Measurements from ENCODE around the gene MCUB. TPM values are rescaled to one million over a fixed set of nuclear protein-coding genes. Genes with fewer than 3 reads are reported as not detected.
"Not testable (repeated sequence)": the region's sequence is repeated elsewhere in the genome, so short reads cannot be mapped to it uniquely, and the experiment has no call there.

MCUB gene
- 10.7 TPM for polyA plus RNA-seq (ENCODE audit: insufficient read length)
- long read RNA-seq, donor 1, transcript MCUB-201 (8 exons, 2,278 nt), result major isoform, 8 of 9 reads
- long read RNA-seq, donor 1, partial matches to known transcripts, result 0 of 9 reads
- long read RNA-seq, donor 1, other reads (novel, unspliced or antisense), result 0 of 9 reads
- long read RNA-seq, donor 2, transcript MCUB-201 (8 exons, 2,278 nt), result major isoform, 5 of 5 reads
- long read RNA-seq, donor 2, partial matches to known transcripts, result 0 of 5 reads
- long read RNA-seq, donor 2, other reads (novel, unspliced or antisense), result 0 of 5 reads
- long read RNA-seq, donor 3, transcript MCUB-201 (8 exons, 2,278 nt), result major isoform, 5 of 6 reads
- long read RNA-seq, donor 3, partial matches to known transcripts, result 0 of 6 reads
- long read RNA-seq, donor 3, other reads (novel, unspliced or antisense), result 0 of 6 reads
- long read RNA-seq, donor 4, partial matches to known transcripts, result 0 of 1 reads
- long read RNA-seq, donor 4, other reads (novel, unspliced or antisense), result 0 of 1 reads
- long read RNA-seq, donor 5, transcript MCUB-201 (8 exons, 2,278 nt), result major isoform, 10 of 129 reads
- long read RNA-seq, donor 5, partial matches to known transcripts, result 24 of 129 reads
- long read RNA-seq, donor 5, other reads (novel, unspliced or antisense), result 94 of 129 reads
- long read RNA-seq, donor 6, transcript MCUB-201 (8 exons, 2,278 nt), result major isoform, 7 of 8 reads
- long read RNA-seq, donor 6, partial matches to known transcripts, result 0 of 8 reads
- long read RNA-seq, donor 6, other reads (novel, unspliced or antisense), result 0 of 8 reads
- long read RNA-seq, donor 7, transcript MCUB-201 (8 exons, 2,278 nt), result major isoform, 6 of 136 reads
- long read RNA-seq, donor 7, partial matches to known transcripts, result 43 of 136 reads
- long read RNA-seq, donor 7, other reads (novel, unspliced or antisense), result 87 of 136 reads
- long read RNA-seq, donor 8, partial matches to known transcripts, result 0 of 3 reads
- long read RNA-seq, donor 8, other reads (novel, unspliced or antisense), result 0 of 3 reads

GRCh38 chr4:109559983-109560686 lies at the start of gene MCUB:
TSS of gene MCUB (plus strand) at chr4:109560246. CDS start at chr4:109560338, 92 bp downstream.
- peak; percentile 73 for DNase-seq

DNA sequence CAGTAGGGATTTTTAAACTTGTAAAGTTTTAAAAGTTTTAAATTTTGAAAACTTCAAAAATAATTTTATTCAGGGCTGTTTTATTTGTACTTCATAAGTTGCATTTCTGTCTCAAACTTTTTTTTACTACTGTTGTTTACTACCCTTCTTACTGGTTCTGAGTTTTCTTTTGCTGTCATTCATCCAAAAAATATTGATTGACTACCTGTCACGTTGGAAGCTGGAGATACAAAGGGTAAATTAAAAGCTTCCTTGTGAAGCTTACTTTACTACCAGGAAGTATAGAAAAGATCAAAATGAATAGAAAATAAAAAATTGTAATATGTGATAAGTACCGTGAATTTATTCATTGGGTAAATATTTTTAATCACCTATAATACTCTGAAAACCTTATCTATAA lies 49.4 kb upstream of the MCUB start:
- DNase-seq, result no peak

DNA sequence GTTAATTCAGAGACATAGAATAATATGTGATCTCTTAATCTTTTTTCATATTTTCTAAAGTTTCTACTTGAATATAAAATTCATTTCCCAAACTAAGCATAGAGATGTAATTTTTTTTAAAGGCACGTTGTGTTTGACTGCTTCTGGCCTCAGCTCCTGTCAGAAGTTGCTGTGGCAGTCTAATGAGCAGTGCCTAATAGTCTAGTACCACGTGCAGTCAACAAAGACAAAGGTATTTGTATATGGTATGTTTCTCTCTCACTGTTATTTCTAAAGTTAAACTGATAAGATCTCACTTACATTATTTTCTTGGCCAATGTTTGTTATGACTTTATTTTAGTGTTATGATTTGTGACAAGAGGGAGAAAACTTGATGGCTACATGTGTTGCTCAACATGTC lies 48.6 kb upstream of the MCUB start:
- no peak for DNase-seq

DNA sequence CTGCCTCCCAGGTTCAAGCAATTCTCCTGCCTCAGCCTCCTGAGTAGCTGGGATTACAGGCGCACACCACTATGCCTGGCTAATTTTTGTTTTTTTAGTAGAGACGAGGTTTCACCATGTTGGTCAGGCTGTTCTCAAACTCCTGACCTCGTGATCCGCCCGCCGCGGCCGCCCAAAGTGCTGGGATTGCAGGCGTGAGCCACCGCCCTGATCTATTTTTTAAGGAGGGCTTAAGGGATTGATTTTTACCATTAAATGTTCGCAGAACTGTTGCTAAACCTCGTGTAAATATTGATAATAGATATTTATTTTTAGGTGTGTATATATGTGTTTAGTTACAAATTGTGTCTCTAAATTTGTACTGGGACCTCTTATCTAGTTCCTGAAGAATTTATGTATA lies 46.7 kb upstream of the MCUB start:
- not testable (repeated sequence) for DNase-seq

DNA sequence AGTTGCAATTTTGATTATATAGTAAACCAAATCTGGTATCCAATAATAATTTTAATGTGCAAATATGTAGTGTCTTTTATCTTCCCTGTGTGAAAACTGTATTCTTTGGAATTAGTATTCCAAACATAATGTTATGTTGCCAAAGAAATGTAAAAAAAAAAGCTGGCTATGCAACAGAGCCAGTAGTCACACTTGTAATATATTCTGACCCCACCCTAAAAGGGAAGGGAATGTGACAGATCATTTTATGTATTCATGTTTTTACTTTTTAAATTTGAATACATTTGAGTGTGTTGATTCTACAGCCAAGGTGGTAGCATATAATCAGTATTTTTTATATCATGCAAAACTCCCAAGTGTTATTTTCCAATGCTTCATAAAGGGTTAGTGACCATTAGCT lies 27.9 kb upstream of the MCUB start:
- DNase-seq, result no peak

DNA sequence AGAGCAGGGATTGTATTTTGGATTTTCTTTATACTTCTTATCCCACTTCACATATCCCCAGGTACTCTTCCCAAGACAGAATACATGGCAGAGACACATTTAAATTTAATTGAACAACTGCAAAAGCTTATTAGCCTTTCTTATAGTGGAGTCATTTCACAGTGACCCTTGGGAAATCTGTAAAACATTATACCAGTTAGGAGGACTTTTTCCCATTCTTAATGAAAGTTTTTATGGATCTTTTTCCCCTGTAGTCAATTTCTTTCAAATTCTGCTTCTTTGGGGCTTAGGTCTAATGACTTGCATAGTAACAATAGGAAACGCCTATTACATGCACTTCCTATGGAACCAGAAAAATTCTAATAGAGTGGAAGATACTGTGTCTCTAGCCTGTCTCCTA lies 14.6 kb upstream of the MCUB start:
- DNase-seq, result no peak

- DNase-seq, result no peak
Observed at GRCh38 chr4:109547394-109547793, 12.7 kb upstream of the MCUB start.

DNA sequence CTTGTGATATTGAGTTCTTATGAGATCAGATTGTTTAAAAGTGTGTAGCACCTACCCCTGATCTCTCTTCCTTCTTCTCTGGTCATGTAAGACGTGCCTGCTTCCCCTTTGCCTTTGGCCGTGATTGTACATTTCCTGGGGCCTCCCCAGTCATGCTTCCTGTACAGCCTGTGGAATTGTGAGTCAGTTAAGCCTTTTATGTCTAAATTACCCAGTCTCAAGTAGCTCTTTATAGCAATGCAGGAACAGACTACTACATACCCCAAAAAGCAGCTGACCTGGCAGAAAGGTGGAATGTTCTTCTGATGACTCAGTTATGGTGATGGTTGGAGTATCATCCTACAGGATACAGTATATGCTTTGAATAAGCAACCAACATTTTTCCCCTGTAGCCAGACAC lies 11.4 kb upstream of the MCUB start:
- DNase-seq, result no peak

- no peak for DNase-seq
Observed at GRCh38 chr4:109552237-109552636, 7.8 kb upstream of the MCUB start.

- no peak for DNase-seq
Observed at GRCh38 chr4:109553130-109553529, 6.9 kb upstream of the MCUB start.

DNA sequence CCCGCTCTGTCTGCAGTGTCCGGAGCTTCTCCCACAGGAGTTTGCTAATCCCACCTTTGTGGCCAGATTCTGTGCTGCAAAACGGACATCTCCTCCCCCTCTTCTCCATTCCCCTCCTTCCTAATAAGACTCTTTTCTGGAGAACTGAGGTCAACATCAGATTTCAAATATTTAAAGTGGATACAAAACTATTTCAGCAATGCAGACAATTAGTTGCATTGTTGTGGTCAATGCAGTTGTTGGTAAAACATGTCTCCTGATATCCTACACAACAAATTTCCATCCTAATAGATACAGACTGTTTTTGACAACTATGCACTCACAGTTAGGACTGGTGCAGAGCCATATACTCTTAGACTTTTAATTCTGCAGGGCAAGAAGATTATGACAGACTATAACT lies 5.1 kb upstream of the MCUB start:
- DNase-seq, result no peak

- no peak for DNase-seq
Observed at GRCh38 chr4:109557433-109557832, 2.6 kb upstream of the MCUB start.

DNA sequence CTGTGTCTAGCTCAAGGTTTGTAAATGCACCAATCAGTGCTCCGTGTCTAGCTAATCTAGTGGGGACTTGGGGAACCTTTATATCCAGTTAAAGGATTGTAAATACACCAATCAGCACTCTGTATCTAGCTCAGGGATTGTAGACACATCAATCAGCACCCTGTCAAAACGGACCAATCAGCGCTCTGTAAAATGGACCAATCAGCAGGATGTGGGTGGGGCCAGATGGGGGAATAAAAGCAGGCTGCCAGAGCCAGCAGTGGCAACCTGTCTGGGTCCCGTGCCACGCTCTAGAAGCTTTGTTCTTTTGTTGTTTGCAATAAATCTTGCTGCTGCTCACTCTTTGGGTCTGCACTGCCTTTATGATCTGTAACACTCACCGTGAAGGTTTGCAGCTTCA lies 2.0 kb upstream of the MCUB start:
- DNase-seq, result not testable (repeated sequence)

DNA sequence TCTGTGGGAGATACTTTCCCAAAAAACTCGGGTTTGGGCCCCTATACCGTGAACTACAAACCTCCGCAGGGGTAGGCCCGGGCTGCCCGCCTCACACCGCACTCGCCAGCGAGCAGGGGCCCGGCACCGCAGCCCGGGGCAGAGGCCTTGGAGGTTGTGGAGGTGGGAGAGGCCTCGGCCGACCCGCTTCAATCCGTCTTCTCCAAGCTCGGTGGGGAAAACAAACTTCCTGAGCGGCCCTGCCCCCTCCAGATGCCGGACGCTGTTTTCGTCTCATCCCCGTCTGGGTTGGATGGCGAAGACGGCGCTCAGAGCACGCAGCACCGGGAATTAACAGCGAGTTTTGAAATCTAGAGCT lies 442 bp upstream of the MCUB start:
- peak; percentile 11 for DNase-seq

DNA sequence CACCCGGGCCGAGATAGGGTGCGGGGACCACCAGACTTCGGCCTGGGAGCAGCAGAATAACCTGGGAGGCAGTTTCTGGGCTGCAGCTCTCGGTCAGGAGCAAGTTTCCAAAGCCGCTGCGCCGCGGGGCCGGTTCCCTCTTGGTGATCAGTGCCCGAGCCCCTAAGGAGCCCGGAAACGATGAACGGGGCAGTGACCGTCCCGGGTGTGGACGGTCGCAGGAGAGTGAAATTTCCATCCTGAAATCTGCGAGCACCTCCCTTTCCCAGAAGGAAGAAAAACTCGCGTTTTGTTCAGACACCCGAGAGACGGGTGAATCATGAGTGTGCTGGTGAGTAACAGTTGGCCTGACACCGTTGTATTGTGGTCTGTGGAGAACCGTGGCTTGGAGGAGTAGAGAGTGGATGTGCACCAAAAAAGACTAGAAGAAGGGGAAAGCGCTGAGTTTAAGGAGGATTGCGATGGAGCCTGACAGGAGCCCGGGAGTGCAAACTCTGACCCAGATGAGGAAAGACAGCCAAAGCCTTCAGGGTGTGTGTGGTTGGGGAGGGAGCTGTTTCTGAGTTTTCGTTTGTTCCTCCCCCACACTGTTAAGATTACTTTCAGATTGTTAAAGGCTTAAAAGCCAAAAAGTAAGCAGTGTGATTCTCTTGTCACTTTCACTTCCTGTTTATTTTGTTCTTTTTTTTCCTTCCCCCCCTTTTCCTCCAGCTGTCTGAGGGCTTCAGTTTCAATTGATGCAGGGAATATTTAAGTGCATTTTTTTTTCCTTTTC lies 828 bp downstream of the MCUB start:
- peak; percentile 32 for DNase-seq

DNA sequence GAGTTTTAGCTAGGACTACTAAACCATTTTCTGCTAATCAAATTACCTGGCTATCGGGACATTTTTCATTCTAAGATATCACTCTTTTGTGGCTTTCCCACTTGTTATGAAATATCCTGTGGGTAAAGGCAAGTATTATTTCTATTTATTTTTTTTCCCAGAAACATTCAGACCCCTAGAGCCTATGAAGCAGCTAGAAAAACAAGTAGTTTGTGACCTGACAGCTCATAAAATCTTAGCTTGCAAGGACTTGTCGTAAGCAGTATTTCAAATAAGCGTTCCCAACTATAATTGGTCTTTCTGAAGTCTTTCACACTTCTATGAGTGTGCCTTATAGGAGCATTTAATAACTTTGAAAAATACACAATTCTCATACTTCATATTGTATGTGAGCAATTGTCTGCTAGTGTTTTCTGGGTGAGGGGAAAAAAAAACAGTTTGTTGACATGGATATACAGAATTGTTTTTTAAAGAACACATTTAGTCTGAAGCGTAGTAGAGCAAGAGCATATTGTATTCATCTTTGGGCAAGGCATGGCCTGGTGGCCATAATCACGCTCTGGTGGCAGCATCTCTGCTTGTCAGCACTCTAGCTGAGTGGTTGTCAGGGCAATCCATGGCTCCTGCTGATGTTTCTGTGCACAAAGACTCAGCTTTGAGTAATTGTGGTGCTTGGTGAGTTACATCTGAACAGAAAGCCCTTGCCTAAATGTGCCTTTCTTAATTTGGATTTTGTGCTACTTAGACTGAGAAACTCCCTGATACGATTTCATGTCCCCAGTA lies 2.6 kb downstream of the MCUB start:
- DNase-seq, result no peak

GRCh38 chr4:109571494-109571893 lies 11.4 kb downstream of the MCUB start:
- DNase-seq, result no peak

DNA sequence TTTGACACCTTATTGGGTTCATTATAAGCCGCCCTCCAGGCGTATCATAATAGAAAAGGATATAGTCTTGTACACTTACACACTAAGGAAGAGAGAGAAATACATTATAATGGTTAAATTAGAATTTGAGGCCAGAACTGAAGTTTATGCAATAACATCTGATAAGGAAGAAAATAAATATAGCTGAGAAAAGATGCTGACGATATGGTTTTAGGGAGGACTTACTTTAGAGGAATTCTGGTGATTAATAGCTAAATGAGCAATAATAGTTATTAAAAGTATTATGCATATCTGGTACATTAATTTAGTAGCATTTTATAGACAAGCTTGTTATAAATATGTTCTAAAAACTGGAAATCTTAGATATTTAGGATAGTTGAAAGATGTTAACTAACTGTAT lies 12.1 kb downstream of the MCUB start:
- DNase-seq, result no peak

GRCh38 chr4:109574443-109574850 lies 14.4 kb downstream of the MCUB start:
- no peak for DNase-seq

DNA sequence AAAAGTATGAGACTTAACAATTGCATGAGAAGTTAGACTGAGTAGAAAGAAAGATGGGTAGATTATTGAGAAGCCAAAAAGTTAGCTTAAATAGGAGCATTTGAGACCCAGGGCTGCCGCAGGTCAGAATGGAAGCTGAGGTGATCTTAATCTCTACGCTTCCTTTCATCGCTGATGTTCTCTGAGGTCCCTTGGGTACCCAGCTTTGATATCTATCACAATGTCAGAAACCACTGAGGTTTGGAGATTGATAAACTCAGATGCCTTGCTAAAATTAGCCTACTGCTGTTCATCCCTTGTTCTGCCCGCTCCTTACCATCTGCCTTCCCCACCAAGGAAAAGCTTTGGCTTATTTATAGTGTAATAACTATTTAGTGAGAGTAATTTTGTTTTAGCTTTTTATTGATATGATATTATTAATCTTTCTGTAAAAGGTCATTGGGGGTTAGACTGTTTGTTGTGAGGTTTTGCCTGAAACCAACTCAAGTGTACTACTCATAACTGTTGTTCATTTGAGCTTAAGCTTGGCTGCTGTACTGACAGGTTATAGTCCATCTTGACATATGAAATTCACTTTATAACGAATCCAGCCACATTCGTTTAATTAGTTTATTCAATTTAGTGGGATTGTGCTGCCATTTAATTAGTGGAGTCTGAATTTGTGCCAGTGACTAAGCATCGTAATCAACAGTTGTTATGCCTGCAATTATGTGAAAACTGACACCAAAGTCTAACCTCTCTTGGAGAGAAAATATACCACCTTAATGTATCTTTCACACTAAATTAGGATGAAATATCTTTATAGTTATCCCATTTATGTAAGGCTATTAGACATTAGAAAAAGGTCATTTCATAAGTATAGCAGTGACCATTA lies 15.1 kb downstream of the MCUB start:
- no peak for DNase-seq
